Ovary (tissue), 3 donors: ENCODE data around the gene WASF2.

Source experiments
- CTCF ChIP-seq, 3 donors: fragments of 450-650 bp in 2 of 3; fragments of 200-600 bp in 1 of 3; IDR thresholded peaks; one replicate each; pipeline versions ENCODE4 v1.5.1 to v1.8.0; 2016 to 2022; ENCODE audit warnings: antibody characterized with exemption in 3 of 3, mild to moderate bottlenecking in 1 of 3
- EP300 ChIP-seq: sonication (generic); formaldehyde crosslinking; IDR thresholded peaks from one replicate; pipeline ENCODE4 v1.6.1; 2017; ENCODE audit warnings: antibody characterized with exemption
- POLR2A ChIP-seq: fragments of 450-650 bp; IDR thresholded peaks from one replicate; pipeline ENCODE4 v1.6.1; 2017; ENCODE audit warnings: antibody characterized with exemption, mild to moderate bottlenecking, moderate library complexity
- donor health status: DM: no; HTN: no; CAD: no.

GRCh38 chr1:27365372-27366112 lies 124.4 kb downstream of the WASF2 start:
- no peak for TF ChIP-seq CTCF (IDR thresholded peaks at IDR 0.05)
- peak; percentile 71 for TF ChIP-seq POLR2A
- no peak for TF ChIP-seq EP300
